SK-N-SH treated with all-trans-retinoic acid at 6 μM for 48 hours (cell line): ENCODE data around the gene PIANP.

Experiments
- ATAC-seq: fragments of 200-7000 bp; cut with Tn5 transposase; 3 replicates; pipeline ENCODE4 v1.9.1; 2020; ENCODE audit warnings: mild to moderate bottlenecking, moderate library complexity
- ARNTL ChIP-seq: fragments of 450-650 bp; formaldehyde crosslinking; IDR thresholded peaks from 2 replicates; pipeline ENCODE4 v1.5.0; 2020; ENCODE audit warnings: low read depth, mild to moderate bottlenecking, moderate library complexity, borderline replicate concordance
- BACH2 ChIP-seq: fragments of 250-450 bp; sonication (Bioruptor Pico); IDR thresholded peaks from 2 replicates; pipeline ENCODE4 v1.9.0; 2021; ENCODE audit warnings: mild to moderate bottlenecking, borderline replicate concordance
- CREB5 ChIP-seq: fragments of 250-450 bp; sonication (Bioruptor Pico); IDR thresholded peaks from 2 replicates; pipeline ENCODE4 v1.5.1; 2020; ENCODE audit warnings: low read depth, mild to moderate bottlenecking, moderate library complexity
- CSDC2 ChIP-seq: fragments of 250-450 bp; sonication (Bioruptor Pico); IDR thresholded peaks from 2 replicates; pipeline ENCODE4 v1.5.0; 2020; ENCODE audit warnings: mild to moderate bottlenecking, moderate library complexity
- CSRNP3 ChIP-seq: fragments of 250-450 bp; sonication (Bioruptor Pico); IDR thresholded peaks from 2 replicates; pipeline ENCODE4 v1.5.1; 2021; ENCODE audit warnings: mild to moderate bottlenecking, moderate library complexity
- ESRRG ChIP-seq: fragments of 250-450 bp; sonication (Bioruptor Pico); IDR thresholded peaks from 2 replicates; pipeline ENCODE4 v1.6.1; 2021; ENCODE audit warnings: mild to moderate bottlenecking
- GLIS3 ChIP-seq: fragments of 250-450 bp; sonication (Bioruptor Pico); IDR thresholded peaks from 2 replicates; pipeline ENCODE4 v1.5.0; 2020; ENCODE audit warnings: mild to moderate bottlenecking, moderate library complexity
- ISL1 ChIP-seq: fragments of 250-450 bp; sonication (Bioruptor Pico); IDR thresholded peaks from 2 replicates; pipeline ENCODE4 v2.1.2; 2022; ENCODE audit warnings: mild to moderate bottlenecking, moderate library complexity
- OSR1 ChIP-seq: fragments of 250-450 bp; sonication (Bioruptor Pico); IDR thresholded peaks from 2 replicates; pipeline ENCODE4 v1.8.0; 2022; ENCODE audit warnings: moderate library complexity, mild to moderate bottlenecking, inconsistent platforms
- PATZ1 ChIP-seq: fragments of 250-450 bp; sonication (Bioruptor Pico); IDR thresholded peaks from 2 replicates; pipeline ENCODE4 v1.8.0; 2020; ENCODE audit warnings: mild to moderate bottlenecking, moderate library complexity, borderline replicate concordance
- POU6F1 ChIP-seq: fragments of 250-450 bp; sonication (Bioruptor Pico); IDR thresholded peaks from 2 replicates; pipeline ENCODE4 v1.8.0; 2021; ENCODE audit warnings: low read depth, mild to moderate bottlenecking, moderate library complexity, borderline replicate concordance
- PPARA ChIP-seq: fragments of 250-450 bp; sonication (Bioruptor Pico); IDR thresholded peaks from 2 replicates; pipeline ENCODE4 v1.5.0; 2020; ENCODE audit warnings: mild to moderate bottlenecking, borderline replicate concordance
- RARB ChIP-seq: fragments of 250-450 bp; sonication (Bioruptor Pico); IDR thresholded peaks from 2 replicates; pipeline ENCODE4 v1.8.0; 2021; ENCODE audit warnings: mild to moderate bottlenecking, moderate library complexity
- SNAI2 ChIP-seq: fragments of 250-450 bp; sonication (Bioruptor Pico); IDR thresholded peaks from 2 replicates; pipeline ENCODE4 v1.5.0; 2020; ENCODE audit warnings: mild to moderate bottlenecking, moderate library complexity
- TCF4 ChIP-seq: fragments of 250-450 bp; sonication (Bioruptor Pico); IDR thresholded peaks from 2 replicates; pipeline ENCODE4 v1.8.0; 2021; ENCODE audit warnings: mild to moderate bottlenecking, moderate library complexity, borderline replicate concordance
- TOX ChIP-seq: fragments of 250-450 bp; sonication (Bioruptor Pico); IDR thresholded peaks from 2 replicates; pipeline ENCODE4 v1.8.0; 2021; ENCODE audit warnings: mild to moderate bottlenecking, moderate library complexity, borderline replicate concordance
- TSHZ2 ChIP-seq: fragments of 250-450 bp; sonication (Bioruptor Pico); IDR thresholded peaks from 2 replicates; pipeline ENCODE4 v1.5.0; 2020; ENCODE audit warnings: mild to moderate bottlenecking, moderate library complexity
- ZC3H10 ChIP-seq: fragments of 250-450 bp; sonication (Bioruptor Pico); IDR thresholded peaks from 2 replicates; pipeline ENCODE4 v1.5.1; 2021; ENCODE audit warnings: mild to moderate bottlenecking, moderate library complexity
- ZFP3 ChIP-seq: fragments of 250-450 bp; sonication (Bioruptor Pico); IDR thresholded peaks from 2 replicates; pipeline ENCODE4 v1.5.0; 2020; ENCODE audit warnings: mild to moderate bottlenecking, moderate library complexity
- ZFP30 ChIP-seq: fragments of 450-650 bp; formaldehyde crosslinking; IDR thresholded peaks from 2 replicates; pipeline ENCODE4 v1.5.0; 2022; ENCODE audit warnings: mild to moderate bottlenecking, moderate library complexity
- ZNF565 ChIP-seq: fragments of 450-650 bp; formaldehyde crosslinking; conservative IDR thresholded peaks from 2 replicates; pipeline ENCODE4 v1.5.0; 2020; ENCODE audit warnings: low read depth, mild to moderate bottlenecking, moderate library complexity
- ZNF70 ChIP-seq: fragments of 450-650 bp; formaldehyde crosslinking; IDR thresholded peaks from 2 replicates; pipeline ENCODE4 v1.5.0; 2020; ENCODE audit warnings: mild to moderate bottlenecking, moderate library complexity
- ZNF8 ChIP-seq: fragments of 450-650 bp; formaldehyde crosslinking; IDR thresholded peaks from 2 replicates; pipeline ENCODE4 v1.5.0; 2020; ENCODE audit warnings: mild to moderate bottlenecking, moderate library complexity

Gene PIANP

DNA sequence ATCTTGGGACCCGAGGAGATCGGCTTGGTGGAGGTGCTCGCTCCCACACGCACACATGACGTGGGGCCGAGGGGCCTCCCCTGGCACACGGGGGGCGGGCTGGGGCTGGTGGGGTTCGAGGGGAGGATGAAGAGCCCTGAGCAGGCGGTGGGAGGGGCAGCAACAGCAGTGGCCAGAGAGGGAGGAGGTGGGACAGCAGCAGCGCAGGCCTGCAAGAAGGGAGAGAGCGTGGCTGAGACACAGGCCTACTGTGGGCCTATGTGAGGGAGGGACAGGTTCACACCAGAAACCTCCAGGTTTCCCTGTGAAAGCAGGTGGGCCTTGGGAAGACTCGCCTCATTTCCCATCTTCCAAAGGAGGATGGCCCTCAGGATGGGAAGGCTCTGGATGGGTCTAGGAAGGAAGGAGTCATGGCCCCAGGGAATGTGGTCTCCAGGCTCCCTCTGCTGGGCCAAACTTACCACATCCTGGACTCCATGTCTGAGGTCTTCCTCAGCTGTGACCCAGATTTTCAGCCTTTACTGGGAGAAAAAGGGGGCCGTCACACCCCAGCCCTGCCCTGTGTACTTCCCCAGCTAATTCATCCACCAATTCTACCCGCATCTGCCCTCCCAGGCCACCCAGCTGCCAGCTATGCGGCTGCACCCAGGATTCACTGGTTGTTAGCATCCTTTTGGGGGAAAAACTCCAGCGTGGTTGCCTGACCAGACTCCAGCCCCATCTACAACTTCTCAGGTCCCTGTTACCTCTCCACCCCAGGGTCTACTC, 2.8 kb downstream of the PIANP start:
- peak; percentile 79 for ATAC-seq
- no peak for TF ChIP-seq POU6F1 (CRISPR knock-in tag)
- no peak for TF ChIP-seq RARB
- TF ChIP-seq, all 23 proteins: peak for 0

- no peak for TF ChIP-seq SNAI2 (CRISPR knock-in tag)
- no peak for TF ChIP-seq ZC3H10
- TF ChIP-seq PPARA (CRISPR knock-in tag) = no peak
- ATAC-seq = no peak
These were observed 3.7 kb downstream of the PIANP start for GRCh38 chr12:6696690-6697583.

DNA sequence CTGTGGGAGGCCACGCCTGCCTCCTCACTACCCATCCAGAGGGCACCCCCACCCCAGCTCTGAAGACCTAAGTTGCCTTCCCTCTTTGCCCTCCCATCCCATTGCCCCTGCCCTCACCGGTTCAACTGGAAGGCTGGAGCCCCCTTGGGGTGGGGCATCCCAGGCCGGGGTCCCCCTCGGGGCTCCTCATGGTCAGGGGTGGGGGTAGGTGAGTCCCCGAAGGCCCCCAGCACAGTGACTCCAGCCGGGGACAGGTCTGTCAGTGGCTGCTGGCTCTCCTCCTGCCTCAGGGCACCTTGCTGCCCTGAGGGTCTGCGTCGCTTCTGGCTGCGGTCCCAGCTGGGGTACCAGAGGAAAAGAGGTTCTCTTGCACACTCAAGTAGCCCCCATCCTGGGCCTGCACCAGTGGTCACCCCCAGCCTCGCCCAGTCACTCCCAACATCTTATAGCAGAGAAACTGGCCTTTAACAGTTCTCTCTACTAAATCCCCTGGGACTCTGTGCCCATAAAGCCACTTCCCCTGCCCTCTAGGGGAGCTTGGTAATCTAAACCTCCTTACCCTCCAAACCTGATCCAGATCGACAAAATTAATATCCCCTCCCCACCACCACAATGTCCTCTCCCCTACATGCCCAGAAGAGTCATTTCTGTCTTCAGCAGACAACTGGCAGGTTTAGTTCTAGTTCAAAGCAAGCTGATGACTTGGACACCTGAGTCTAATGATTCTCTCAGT, 5.1 kb downstream of the PIANP start:
- no peak for ATAC-seq
- TF ChIP-seq ZNF565 (no peak), ARNTL (no peak), ZC3H10 (no peak), ZFP3 (CRISPR knock-in tag) (no peak), OSR1 (CRISPR knock-in tag) (no peak), ZNF8 (CRISPR knock-in tag) (no peak), ISL1 (no peak), CSRNP3 (CRISPR knock-in tag) (no peak), POU6F1 (CRISPR knock-in tag) (no peak), SNAI2 (CRISPR knock-in tag) (no peak), ZNF70 (CRISPR knock-in tag) (no peak), ZFP30 (no peak), TOX (CRISPR knock-in tag) (no peak), PATZ1 (CRISPR knock-in tag) (no peak), GLIS3 (CRISPR knock-in tag) (no peak), TCF4 (CRISPR knock-in tag) (no peak), CSDC2 (CRISPR knock-in tag) (no peak), RARB (no peak), PPARA (CRISPR knock-in tag) (no peak)

DNA sequence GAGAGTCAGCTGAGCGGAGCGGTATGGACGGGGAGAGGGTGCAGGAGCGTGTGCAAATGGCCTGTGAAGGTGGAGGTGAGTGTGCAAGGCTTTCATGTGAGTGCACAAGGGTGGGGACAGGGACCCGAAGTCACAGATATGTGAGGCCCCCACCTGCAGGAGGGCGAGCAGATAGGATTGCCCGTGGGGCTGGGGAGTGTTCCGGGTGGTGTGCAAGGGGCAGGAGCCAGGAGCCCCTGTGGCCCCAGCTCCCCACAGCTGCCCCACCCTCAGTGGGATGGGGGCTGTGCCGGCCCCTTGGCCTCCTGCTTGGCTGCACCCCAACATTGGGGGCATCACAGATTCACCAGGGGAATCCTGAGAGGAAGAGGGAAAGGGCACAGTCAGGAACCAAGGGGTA, 5.9 kb downstream of the PIANP start:
- ATAC-seq = no peak
- no peak for TF ChIP-seq ZNF8 (CRISPR knock-in tag)
- no peak for TF ChIP-seq TOX (CRISPR knock-in tag)
- TF ChIP-seq ISL1 = no peak
- no peak for TF ChIP-seq BACH2 (CRISPR knock-in tag)
- no peak for TF ChIP-seq OSR1 (CRISPR knock-in tag)
- TF ChIP-seq CREB5 = no peak
- no peak for TF ChIP-seq ZC3H10
- no peak for TF ChIP-seq ESRRG (CRISPR knock-in tag)
- TF ChIP-seq PPARA (CRISPR knock-in tag) = no peak
- no peak for TF ChIP-seq TSHZ2 (CRISPR knock-in tag)
- TF ChIP-seq GLIS3 (CRISPR knock-in tag) = no peak
- no peak for TF ChIP-seq ZNF70 (CRISPR knock-in tag)
